ENCODE measurements around the gene IL2RA.

The IL2RA gene

GRCh38 chr10:6025683-6026255 is 36.4 kb downstream of the IL2RA start:
- Histone ChIP-seq H2AFZ (ENCODE audit: low read length) (no peak overlapping the region), H3K4me3 (ENCODE audit: low read depth, low read length, poor library complexity, severe bottlenecking) (no peak overlapping the region), H3K27ac (ENCODE audit: low read depth, low read length, poor library complexity, severe bottlenecking) (no peak overlapping the region), H3F3A (ENCODE audit: insufficient read depth, low read length) (no peaks in the 10 kb centered on the region), H3K36me3 (ENCODE audit: insufficient read depth, low read length) (peaks cover 68% of the 10 kb centered on the region), H4K20me1 (ENCODE audit: insufficient read depth, low read length) (no peaks in the 10 kb centered on the region), H3K4me1 (ENCODE audit: insufficient read depth, low read length, severe bottlenecking) (no peaks in the 10 kb centered on the region), H3K4me2 (ENCODE audit: low read length) (no peak overlapping the region), H3K9me2 (ENCODE audit: low read depth, low read length) (no peaks in the 10 kb centered on the region), H3K27me3 (ENCODE audit: insufficient read depth, low read length) (no peaks in the 10 kb centered on the region), H3K9me3 (ENCODE audit: low read length) (peaks cover 7% of the 10 kb centered on the region; the same call in 1 of the 2 replicates), H3K9ac (ENCODE audit: low read length) (no peak overlapping the region), H3K79me2 (ENCODE audit: insufficient read depth, low read length) (no peaks in the 10 kb centered on the region)
- TF ChIP-seq CTCF (IDR thresholded peaks at IDR 0.05; ENCODE audit: low read length) (no peak), EZH2 (IDR thresholded peaks at IDR 0.05; ENCODE audit: borderline replicate concordance, low read length) (no peak)

GRCh38 chr10:6024334-6024682 is 37.9 kb downstream of the IL2RA start:
- no peaks in the 10 kb centered on the region for H3K79me2 ChIP-seq (ENCODE audit: insufficient read depth, low read length)
- no peaks in the 10 kb centered on the region for H3K9me2 ChIP-seq (ENCODE audit: low read depth, low read length)
- H3K4me1 ChIP-seq (ENCODE audit: insufficient read depth, low read length, severe bottlenecking), result peaks cover 5% of the 10 kb centered on the region
- H4K20me1 ChIP-seq (ENCODE audit: insufficient read depth, low read length), result no peaks in the 10 kb centered on the region
- no peaks in the 10 kb centered on the region for H3F3A ChIP-seq (ENCODE audit: insufficient read depth, low read length)
- H3K27ac ChIP-seq (ENCODE audit: low read depth, low read length, poor library complexity, severe bottlenecking), result no peak overlapping the region
- H3K4me2 ChIP-seq (ENCODE audit: low read length), result no peak overlapping the region
- no peak overlapping the region for H2AFZ ChIP-seq (ENCODE audit: low read length)
- H3K36me3 ChIP-seq (ENCODE audit: insufficient read depth, low read length), result peaks cover 73% of the 10 kb centered on the region
- H3K27me3 ChIP-seq (ENCODE audit: insufficient read depth, low read length), result no peaks in the 10 kb centered on the region
- no peak for TF ChIP-seq CTCF (IDR thresholded peaks at IDR 0.05; ENCODE audit: low read length)
- no peak for TF ChIP-seq EZH2 (IDR thresholded peaks at IDR 0.05; ENCODE audit: borderline replicate concordance, low read length)
- H3K9ac ChIP-seq (ENCODE audit: low read length), result no peak overlapping the region
- H3K9me3 ChIP-seq (ENCODE audit: low read length), result no peaks in the 10 kb centered on the region
- H3K4me3 ChIP-seq (ENCODE audit: low read depth, low read length, poor library complexity, severe bottlenecking), result no peak overlapping the region

GRCh38 chr10:6023661-6024333 is 38.4 kb downstream of the IL2RA start:
- no peaks in the 10 kb centered on the region for H3F3A ChIP-seq (ENCODE audit: insufficient read depth, low read length)

More at GRCh38 chr10:6023661-6024333, 38.4 kb downstream of the IL2RA start:
- TF ChIP-seq EZH2 (IDR thresholded peaks at IDR 0.05; ENCODE audit: borderline replicate concordance, low read length), result no peak
- no peak for TF ChIP-seq CTCF (IDR thresholded peaks at IDR 0.05; ENCODE audit: low read length)
- H3K9me2 ChIP-seq (ENCODE audit: low read depth, low read length), result no peaks in the 10 kb centered on the region
- H3K9me3 ChIP-seq (ENCODE audit: low read length), result no peaks in the 10 kb centered on the region
- H2AFZ ChIP-seq (ENCODE audit: low read length), result no peak overlapping the region
- H3K9ac ChIP-seq (ENCODE audit: low read length), result no peak overlapping the region
- peaks cover 5% of the 10 kb centered on the region for H3K4me1 ChIP-seq (ENCODE audit: insufficient read depth, low read length, severe bottlenecking)
- no peak overlapping the region for H3K27ac ChIP-seq (ENCODE audit: low read depth, low read length, poor library complexity, severe bottlenecking)
- peaks cover 78% of the 10 kb centered on the region for H3K36me3 ChIP-seq (ENCODE audit: insufficient read depth, low read length)
- no peaks in the 10 kb centered on the region for H3K27me3 ChIP-seq (ENCODE audit: insufficient read depth, low read length)
- no peak overlapping the region for H3K4me3 ChIP-seq (ENCODE audit: low read depth, low read length, poor library complexity, severe bottlenecking)
- H4K20me1 ChIP-seq (ENCODE audit: insufficient read depth, low read length), result no peaks in the 10 kb centered on the region
- no peaks in the 10 kb centered on the region for H3K79me2 ChIP-seq (ENCODE audit: insufficient read depth, low read length)
- H3K4me2 ChIP-seq (ENCODE audit: low read length), result no peak overlapping the region
